ENCODE measurements around the gene SPDYE4.
A peak's percentile ranks its signal among the peaks of the same experiment; 100 is the strongest.

Gene SPDYE4

DNA sequence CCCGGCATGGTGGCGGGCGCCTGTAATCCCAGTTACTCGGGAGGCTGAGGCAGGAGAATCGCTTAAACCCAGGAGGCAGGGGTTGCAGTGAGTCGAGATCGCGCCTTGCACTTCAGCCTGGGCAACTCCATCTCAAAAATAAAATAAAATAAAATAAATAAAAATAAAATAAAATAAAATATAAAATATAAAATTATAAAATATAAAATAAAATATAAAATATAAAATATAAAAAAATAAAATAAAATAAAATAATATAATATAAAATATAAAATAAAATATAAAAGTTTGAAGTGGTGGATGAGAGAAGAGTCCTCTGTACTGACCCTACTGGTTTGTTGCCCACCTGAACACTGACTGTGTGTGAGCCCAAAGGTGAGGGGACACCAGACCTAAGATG is 28.9 kb downstream of the SPDYE4 start:
- H3K27ac ChIP-seq = no peak overlapping the region
- H3K36me3 ChIP-seq (ENCODE audit: insufficient read depth, low read length) = no peaks in the 10 kb centered on the region
- no peak for DNase-seq (ENCODE audit: low read depth, low spot score)
- H3K9ac ChIP-seq (ENCODE audit: insufficient read length) = no peak overlapping the region
- no peaks in the 10 kb centered on the region for H3K9me3 ChIP-seq (ENCODE audit: low read depth, low read length)
- TF ChIP-seq POLR2AphosphoS5 (IDR thresholded peaks at IDR 0.05; ENCODE audit: borderline replicate concordance, low read depth, low read length) = no peak
- no peak for TF ChIP-seq FOXP2 (optimal IDR thresholded peaks at IDR 0.05; ENCODE audit: control extremely low read depth, extremely low read length, insufficient read depth)
- no peak for TF ChIP-seq EZH2 (IDR thresholded peaks at IDR 0.05)
- no peak overlapping the region for H3K4me3 ChIP-seq

- Histone ChIP-seq H3K27ac (no peak overlapping the region; the same call in 1 of the 2 replicates), H3K9ac (ENCODE audit: insufficient read length) (no peak overlapping the region), H3K9me3 (ENCODE audit: low read depth, low read length) (no peaks in the 10 kb centered on the region), H3K36me3 (ENCODE audit: insufficient read depth, low read length) (no peaks in the 10 kb centered on the region), H3K4me3 (no peak overlapping the region)
- no peak for TF ChIP-seq POLR2AphosphoS5 (IDR thresholded peaks at IDR 0.05; ENCODE audit: borderline replicate concordance, low read depth, low read length)
- no peak for TF ChIP-seq FOXP2 (optimal IDR thresholded peaks at IDR 0.05; ENCODE audit: control extremely low read depth, extremely low read length, insufficient read depth)
- no peak for TF ChIP-seq EZH2 (IDR thresholded peaks at IDR 0.05)
- no peak for DNase-seq (ENCODE audit: low read depth, low spot score)
These were observed 29.4 kb downstream of the SPDYE4 start for GRCh38 chr17:8728971-8729370.

DNA sequence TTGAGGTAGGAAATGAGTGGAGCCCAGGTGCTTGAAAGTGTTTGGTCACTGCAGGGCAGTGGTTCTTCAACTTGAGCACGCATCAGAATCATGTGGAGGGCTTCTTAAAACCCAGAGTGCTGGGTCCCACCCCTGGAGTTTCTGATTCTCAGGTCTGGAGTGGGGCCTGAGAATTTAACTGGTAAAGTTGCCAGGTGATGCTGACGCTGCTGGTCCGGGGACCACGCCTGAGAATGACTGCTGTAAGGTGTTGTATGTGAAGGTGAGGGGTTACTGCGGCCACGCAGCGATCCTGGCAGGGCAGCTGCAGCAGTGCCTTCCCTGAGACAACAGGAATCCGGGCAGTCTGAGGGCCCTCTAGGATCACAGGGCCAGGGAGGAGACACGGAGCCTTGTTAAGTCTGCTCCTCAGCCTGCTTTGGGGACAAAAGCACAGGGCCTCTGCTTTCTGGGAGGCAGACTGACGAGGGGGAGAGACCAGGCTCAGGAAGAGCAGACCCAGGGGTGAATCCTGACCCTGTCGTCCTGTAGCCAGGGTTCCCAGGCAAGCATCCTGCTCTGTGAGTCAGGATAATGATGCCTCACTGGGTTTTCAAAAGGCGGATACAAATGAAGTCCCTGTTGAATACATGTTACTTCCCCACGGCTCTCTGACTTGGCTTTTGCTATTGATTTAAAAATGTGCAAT is 30.0 kb downstream of the SPDYE4 start:
- H3K9ac ChIP-seq (ENCODE audit: insufficient read length) = no peak overlapping the region
- no peak for DNase-seq (ENCODE audit: low read depth, low spot score)
- no peak overlapping the region; the same call in 1 of the 2 replicates for H3K27ac ChIP-seq
- no peak overlapping the region for H3K4me3 ChIP-seq
- TF ChIP-seq EZH2 (IDR thresholded peaks at IDR 0.05) = no peak
- no peak for TF ChIP-seq FOXP2 (optimal IDR thresholded peaks at IDR 0.05; ENCODE audit: control extremely low read depth, extremely low read length, insufficient read depth)
- no peak for TF ChIP-seq POLR2AphosphoS5 (IDR thresholded peaks at IDR 0.05; ENCODE audit: borderline replicate concordance, low read depth, low read length)
- H3K9me3 ChIP-seq (ENCODE audit: low read depth, low read length) = no peaks in the 10 kb centered on the region
- H3K36me3 ChIP-seq (ENCODE audit: insufficient read depth, low read length) = no peaks in the 10 kb centered on the region

DNA sequence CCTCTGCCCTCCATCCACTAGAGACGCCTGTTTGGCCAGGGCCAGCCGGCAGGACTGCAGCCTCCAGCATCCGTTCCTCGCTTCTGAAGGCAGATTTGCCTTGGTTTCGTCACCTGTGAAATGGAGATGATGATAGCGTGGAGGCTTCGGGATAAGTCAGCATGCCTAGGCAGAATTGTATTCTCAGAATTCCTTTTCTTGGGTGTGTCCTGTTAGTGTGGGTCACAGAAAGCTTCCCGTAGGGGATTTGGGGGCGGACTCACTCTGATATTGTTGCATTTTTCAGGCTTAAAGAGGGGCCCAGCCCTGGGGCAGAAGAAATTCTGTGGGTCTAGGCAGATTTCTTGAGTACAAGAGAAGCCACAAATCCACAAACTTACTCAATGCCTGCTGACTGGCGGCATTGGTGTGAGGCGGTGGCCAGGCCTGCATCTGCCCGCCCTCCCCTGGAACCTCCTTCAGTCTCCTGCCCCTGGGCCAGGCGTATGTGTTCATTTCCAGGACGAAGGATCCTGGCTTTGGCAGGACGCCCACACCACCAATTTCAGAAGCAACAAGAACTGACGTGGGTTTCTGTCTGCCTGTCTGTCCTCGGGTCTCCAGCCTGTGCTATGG is 31.3 kb downstream of the SPDYE4 start:
- Histone ChIP-seq H3K9ac (ENCODE audit: insufficient read length) (peak overlapping the region; percentile 51), H3K36me3 (ENCODE audit: insufficient read depth, low read length) (no peaks in the 10 kb centered on the region), H3K9me3 (ENCODE audit: low read depth, low read length) (no peaks in the 10 kb centered on the region), H3K27ac (peak overlapping the region; percentile 91), H3K4me3 (peak overlapping the region; percentile 47)
- no peak for DNase-seq (ENCODE audit: low read depth, low spot score)
- TF ChIP-seq FOXP2 (optimal IDR thresholded peaks at IDR 0.05; ENCODE audit: control extremely low read depth, extremely low read length, insufficient read depth) = peak; percentile 25
- TF ChIP-seq EZH2 (IDR thresholded peaks at IDR 0.05) = no peak

DNA sequence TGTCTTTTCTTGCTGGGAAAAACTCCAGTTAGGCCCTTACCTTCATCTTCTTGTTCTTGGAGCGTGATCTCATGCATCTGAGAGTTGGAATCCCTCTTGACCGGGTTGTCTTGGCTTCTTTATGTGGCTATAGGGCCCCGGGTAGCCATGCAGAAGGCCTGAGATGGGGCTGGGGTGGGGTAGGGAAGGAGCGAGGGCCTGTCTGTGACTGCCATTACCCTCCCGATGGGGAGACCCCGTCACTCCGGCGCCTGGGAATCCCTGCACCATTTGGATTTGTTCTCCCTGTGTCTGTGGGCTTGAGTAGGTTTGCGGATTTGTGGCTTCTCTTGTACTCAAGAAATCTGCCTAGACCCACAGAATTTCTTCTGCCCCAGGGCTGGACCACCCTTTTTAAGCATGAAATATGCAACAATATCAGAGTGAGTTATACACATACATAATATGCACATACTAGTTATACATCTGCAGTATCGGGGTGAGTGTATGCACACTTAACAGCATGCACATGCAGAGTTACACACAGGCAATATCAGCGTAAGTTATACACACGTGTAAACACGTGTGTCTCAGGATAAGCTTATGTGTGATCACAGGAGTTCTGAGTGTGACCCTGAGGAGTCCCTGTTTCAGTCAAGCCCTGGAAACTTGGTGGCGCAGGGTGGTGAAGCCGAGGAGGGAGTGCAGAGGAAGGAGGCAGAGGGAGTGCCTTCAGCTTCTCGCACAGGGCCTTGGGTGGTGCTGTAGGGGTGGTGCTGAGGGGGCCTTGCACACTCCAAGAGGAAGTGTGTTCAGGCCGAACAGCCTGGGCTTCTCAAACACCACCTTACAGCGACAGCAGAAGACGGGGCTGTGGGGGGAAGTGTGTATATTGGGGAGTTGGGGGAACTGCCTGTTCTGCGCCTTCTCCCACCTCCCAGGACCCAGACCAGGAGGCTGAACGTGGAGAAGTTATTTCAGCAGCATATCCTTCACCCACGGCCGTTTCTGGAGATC is 32.2 kb downstream of the SPDYE4 start:
- peak; percentile 51 for DNase-seq (ENCODE audit: low read depth, low spot score)
- H3K27ac ChIP-seq = peak overlapping the region; percentile 91
- H3K9ac ChIP-seq (ENCODE audit: insufficient read length) = peak overlapping the region; percentile 51
- H3K9me3 ChIP-seq (ENCODE audit: low read depth, low read length) = no peaks in the 10 kb centered on the region
- H3K4me3 ChIP-seq = peak overlapping the region; percentile 52
- H3K36me3 ChIP-seq (ENCODE audit: insufficient read depth, low read length) = no peaks in the 10 kb centered on the region
- TF ChIP-seq POLR2AphosphoS5 (IDR thresholded peaks at IDR 0.05; ENCODE audit: borderline replicate concordance, low read depth, low read length) (no peak), EZH2 (IDR thresholded peaks at IDR 0.05) (no peak), FOXP2 (optimal IDR thresholded peaks at IDR 0.05; ENCODE audit: control extremely low read depth, extremely low read length, insufficient read depth) (no peak)

- Histone ChIP-seq H3K9me3 (ENCODE audit: low read depth, low read length) (no peaks in the 10 kb centered on the region), H3K9ac (ENCODE audit: insufficient read length) (no peak overlapping the region), H3K27ac (no peak overlapping the region), H3K4me3 (no peak overlapping the region), H3K36me3 (ENCODE audit: insufficient read depth, low read length) (no peaks in the 10 kb centered on the region)
- DNase-seq (ENCODE audit: low read depth, low spot score) = no peak
- TF ChIP-seq POLR2AphosphoS5 (IDR thresholded peaks at IDR 0.05; ENCODE audit: borderline replicate concordance, low read depth, low read length) = no peak
- no peak for TF ChIP-seq FOXP2 (optimal IDR thresholded peaks at IDR 0.05; ENCODE audit: control extremely low read depth, extremely low read length, insufficient read depth)
- no peak for TF ChIP-seq EZH2 (IDR thresholded peaks at IDR 0.05)
These were observed 33.9 kb downstream of the SPDYE4 start for GRCh38 chr17:8724451-8724850.

DNA sequence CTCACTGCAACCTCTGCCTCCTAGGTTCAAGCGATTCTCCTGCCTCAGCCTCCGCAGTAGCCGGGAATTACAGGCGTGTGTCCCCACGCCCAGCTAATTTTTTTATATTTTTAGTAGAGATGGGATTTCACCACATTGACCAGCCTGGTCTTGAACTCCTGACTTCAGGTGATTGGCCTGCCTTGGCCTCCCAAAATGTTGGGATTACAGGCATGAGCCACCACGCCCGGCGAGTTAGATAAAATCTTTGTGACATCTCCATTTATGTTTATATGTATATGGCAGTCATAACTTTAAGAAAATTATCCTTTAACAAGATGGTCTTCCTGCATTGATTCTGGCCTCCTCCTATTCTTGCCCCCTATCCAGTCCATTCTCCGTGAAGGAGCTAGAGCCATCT is 37.8 kb downstream of the SPDYE4 start:
- no peak for DNase-seq (ENCODE audit: low read depth, low spot score)
- no peak overlapping the region for H3K9ac ChIP-seq (ENCODE audit: insufficient read length)
- H3K27ac ChIP-seq = no peak overlapping the region
- no peaks in the 10 kb centered on the region for H3K36me3 ChIP-seq (ENCODE audit: insufficient read depth, low read length)
- H3K4me3 ChIP-seq = no peak overlapping the region
- TF ChIP-seq FOXP2 (optimal IDR thresholded peaks at IDR 0.05; ENCODE audit: control extremely low read depth, extremely low read length, insufficient read depth) = no peak
- no peak for TF ChIP-seq POLR2AphosphoS5 (IDR thresholded peaks at IDR 0.05; ENCODE audit: borderline replicate concordance, low read depth, low read length)
- H3K9me3 ChIP-seq (ENCODE audit: low read depth, low read length) = no peaks in the 10 kb centered on the region
